GM19099 (cell line): Measurements from ENCODE around the gene FAM110C.

Experiments
- POLR2A ChIP-seq: IDR thresholded peaks from 3 replicates; pipeline ENCODE4 v1.6.1; 2011; ENCODE audit warnings: low read depth; ENCODE audit not compliant: insufficient read length; ENCODE audit errors: extremely low read depth

FAM110C gene

GRCh38 chr2:19505-19904 lies 26.8 kb downstream of the FAM110C start:
- TF ChIP-seq POLR2A: no peak

- no peak for TF ChIP-seq POLR2A
Observed at GRCh38 chr2:18402-19271, 27.7 kb downstream of the FAM110C start.

GRCh38 chr2:11248-11941 lies 34.9 kb downstream of the FAM110C start:
- TF ChIP-seq POLR2A: no peak

GRCh38 chr2:10222-10875 lies 36.0 kb downstream of the FAM110C start:
- TF ChIP-seq POLR2A: no peak
